NCI-H2196 treated with DMSO at 0.1 percent for 48 hours (cell line): ENCODE data around the gene KRT34.
"Not testable (repeated sequence)": the region's sequence is repeated elsewhere in the genome, so short reads cannot be mapped to it uniquely, and the experiment has no call there.

Experiments used
- DNase-seq: peaks from one replicate; lab custom pipeline; 2025; ENCODE audit not compliant: unreplicated experiment; lab: John Stamatoyannopoulos, UW

Gene KRT34

DNA sequence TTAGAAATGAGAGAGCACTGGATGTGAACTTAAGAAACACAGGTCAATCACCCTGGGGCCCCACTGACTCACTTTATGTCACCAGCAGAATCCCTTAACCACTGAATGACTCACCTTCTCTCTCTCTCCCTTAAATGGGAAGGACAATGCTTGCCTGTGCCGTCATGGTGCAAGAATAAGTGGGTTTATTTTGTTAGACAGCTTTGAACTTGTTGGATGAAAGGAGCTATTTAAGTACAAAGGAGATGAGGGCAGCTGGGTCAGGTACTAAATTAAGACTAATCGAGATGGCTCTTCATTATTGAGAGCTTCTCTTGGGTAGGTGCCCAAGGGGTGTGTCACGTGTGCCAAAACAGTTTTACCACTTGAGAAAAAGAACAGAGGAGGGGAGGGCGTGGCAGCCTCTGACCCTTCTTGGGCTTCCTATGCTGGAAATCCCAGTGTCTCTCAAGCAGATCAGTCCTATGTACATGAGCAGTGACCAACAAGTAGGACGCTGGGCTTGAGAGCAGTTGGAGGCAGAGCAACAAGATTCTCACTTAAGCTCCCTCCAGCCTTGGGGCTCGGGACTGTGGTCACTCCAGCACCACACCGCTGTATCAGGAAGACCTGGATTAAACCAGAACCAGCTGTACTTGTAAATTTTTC lies 22.0 kb upstream of the KRT34 start:
- no peak for DNase-seq

DNA sequence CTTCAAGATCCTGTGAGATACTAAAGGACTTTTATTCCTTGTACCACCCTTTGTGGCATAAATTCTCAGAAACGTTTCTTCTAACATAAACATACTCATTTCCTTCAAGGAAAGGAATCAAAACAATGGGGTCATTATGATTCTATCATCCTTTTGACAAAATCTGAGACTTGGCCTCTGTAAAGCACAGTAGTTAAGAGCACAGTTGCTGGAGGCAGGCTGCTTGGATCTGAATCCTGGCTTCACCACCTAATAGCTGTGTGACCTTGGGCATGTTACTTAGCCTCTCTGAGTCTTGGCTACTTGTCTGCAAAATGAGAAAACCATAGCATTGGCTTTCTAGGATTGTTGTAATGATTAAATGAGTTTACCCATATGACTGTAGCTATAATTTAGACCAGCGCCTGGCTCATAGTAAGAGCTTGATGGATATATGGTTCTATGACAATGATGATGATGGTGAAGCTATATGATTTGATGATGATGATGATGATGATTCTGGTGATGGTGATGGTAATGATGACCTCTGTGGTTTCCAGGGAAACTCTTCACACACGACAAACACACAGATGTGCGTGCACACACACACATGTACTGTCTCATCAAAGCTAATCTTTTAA lies 21.4 kb upstream of the KRT34 start:
- no peak for DNase-seq

DNA sequence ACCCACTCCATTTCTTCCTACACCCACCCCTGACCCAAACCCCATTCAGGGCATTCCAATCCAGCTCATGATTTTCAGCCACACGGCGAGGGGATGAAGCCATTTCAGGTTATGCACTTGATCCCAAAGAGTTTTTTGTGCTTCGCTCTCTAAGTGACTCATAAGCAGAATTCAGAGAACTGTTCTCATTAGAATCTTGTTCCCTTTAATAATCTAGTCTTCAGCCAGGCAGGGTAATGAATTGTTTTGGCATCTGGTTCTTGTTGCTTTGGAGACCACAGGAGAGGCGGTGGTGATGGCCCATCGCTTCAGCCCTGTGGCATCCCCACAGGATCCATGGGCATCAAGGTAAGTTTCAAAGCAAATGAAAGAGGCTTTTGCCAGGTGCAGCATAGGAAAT lies 20.1 kb upstream of the KRT34 start:
- DNase-seq = no peak

DNA sequence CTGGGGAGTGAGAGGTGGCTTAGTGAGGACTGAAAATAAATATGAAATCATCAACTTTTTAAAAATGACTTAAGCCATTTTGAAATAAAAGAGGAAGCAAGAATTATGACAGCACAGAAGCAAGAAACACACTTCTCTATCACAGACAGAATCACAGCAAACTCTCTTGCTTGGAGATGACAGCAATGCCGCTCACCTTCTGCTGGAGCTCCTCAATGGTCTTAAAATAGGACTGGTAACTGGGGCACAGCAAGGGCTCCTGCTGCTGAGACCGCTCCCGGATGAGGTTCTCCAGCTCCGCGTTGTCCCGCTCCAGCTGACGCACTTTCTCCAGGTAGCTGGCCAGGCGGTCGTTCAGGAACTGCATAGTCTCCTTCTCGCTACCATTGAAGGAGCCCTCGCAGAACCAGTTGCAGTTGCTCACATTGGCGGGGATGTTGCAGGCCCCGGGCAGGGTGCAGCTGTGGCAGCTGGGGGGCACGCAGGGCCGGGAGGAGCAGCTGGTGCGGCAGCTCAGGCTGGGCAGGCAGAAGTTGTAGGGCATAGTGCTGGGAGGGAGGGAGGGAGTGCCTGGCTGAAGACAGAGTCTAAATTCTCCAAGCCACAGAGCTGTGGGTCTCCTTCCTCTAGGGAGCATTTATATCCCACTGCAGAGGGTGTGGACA lies 15.0 kb upstream of the KRT34 start, which contains the start of gene KRT31:
Gene KRT31, minus strand, starts transcription at position 613 of the 665 bp plus-strand sequence. Its CDS starts 69 bp downstream, at position 544.
- DNase-seq = no peak

DNA sequence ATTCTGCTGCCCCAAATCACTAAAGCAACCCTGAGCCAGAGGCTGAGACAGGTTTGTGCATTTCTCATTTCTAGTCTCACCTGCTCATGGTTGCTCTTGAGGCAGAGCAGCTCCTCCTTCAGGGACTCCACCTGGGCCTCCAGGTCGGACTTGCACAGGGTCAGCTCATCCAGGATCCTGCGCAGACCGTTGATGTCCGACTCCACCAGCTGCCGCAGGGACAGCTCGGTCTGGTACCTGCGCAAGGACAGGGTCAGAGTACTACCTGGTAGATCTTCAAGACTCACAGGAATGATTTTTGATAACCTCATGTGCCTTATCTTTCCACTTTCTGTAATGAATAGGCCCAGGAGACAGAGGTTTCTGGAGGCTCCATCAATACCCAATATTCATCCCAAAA lies 14.2 kb upstream of the KRT34 start:
- DNase-seq = no peak

DNA sequence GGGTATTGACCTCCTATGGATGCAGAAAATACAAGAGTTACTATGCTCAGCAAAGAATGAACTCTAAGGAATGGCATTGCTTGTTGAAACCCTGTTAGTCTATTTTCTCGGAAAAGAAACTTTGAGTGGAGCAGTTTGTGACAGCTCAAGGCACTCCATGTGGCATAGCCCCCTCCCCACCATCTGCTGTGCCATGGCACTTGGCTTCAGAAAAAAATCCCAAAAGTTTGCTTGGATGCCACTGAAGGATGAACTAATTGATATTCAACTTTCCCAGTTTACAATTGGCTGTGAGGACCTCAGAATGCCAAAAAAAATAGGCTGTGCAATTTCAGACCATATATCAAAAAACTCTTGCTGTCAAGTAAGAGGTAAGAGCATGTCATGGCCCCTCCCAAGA lies 13.5 kb upstream of the KRT34 start:
- DNase-seq = no peak

DNA sequence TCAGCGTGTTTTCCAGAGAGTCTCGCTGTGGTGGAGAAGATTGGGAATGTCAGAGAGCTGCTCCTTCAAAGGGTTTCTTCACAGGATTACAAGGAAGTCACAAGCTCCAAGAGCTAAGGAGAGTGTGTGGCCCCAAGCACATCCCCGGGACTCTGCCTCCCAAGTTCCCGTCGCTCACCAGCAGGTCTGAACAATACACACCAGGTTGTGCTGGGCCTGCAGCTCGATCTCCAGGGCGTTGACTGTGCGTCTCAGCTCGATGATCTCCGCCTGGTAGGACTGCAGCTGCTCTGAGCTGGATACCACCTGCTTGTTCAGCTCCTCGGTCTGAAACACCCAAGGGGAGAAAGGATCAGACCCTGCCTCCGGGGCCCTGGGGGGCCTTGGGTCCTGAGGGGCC lies 12.9 kb upstream of the KRT34 start:
- not testable (repeated sequence) for DNase-seq

DNA sequence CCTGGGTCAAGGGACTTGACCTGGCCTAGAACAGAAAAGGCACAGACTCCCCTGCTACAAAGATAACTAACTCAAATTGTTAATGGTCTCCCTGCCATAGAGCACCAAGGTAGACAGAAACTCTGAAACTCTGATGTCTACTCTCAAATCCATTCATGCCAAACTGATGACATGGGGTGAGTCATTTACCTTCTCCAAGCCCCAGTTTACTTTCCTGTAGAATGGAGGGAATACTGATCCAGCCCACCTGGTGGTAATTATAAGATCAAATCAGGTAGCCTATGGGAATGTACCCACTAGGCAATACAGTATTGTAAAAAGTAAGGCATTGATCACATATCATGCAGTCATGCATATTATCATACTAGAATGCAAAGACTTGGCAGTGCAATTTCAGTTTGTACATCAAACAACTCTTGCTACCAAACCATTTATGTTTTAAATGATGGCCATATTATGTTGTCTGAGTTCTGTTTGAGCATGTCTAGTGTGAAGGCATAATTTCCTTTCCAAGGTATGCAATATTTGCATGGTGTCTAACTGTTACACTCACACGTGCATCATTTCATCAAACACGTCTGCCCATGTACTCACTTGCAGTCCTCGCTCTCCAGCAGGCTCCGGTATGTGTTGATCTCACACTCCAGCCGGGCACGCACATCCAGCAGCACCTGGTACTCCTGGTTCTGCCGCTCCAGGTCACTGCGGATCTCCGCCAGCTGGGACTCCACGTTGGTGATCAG lies 12.3 kb upstream of the KRT34 start:
- DNase-seq = no peak

DNA sequence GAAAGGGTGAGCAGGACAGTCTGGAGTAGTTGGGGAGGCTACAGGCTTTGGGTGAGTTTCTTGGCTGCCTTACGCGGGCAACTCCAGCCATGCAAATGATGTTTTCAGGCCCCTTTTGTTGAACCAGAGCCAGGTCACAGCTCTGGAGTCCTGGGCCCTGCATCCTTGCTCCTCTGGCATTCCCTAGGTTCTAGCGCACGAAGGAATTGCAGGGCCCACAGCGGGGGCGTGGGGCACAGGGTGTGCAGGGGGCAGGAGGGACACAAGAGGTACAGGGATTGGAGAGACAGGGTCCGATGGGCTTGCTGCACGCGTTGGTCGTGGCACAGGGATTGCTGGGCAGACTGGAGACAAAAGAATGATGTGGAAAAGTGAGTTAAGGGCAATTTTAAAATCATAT lies 11.7 kb upstream of the KRT34 start:
- no peak for DNase-seq

DNA sequence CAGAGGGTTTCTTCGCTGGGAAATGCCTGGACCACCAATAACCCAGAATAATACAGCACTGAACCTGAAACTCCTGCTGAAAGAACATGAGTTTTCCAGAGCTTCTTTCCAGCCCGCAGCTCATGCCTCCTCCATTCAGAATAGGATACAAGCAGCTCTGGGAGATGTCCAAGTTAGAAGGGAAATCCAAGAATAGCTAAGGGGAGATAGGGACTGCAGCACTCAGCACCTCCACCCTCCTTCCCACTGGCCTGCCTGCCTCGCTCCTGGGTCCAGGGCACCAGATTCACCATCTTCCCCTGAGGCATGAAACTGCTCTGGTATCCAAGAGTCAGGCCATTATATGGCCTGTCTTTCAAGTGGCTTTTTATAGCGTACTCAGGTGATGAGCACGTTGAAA lies 11.2 kb upstream of the KRT34 start:
- no peak for DNase-seq

DNA sequence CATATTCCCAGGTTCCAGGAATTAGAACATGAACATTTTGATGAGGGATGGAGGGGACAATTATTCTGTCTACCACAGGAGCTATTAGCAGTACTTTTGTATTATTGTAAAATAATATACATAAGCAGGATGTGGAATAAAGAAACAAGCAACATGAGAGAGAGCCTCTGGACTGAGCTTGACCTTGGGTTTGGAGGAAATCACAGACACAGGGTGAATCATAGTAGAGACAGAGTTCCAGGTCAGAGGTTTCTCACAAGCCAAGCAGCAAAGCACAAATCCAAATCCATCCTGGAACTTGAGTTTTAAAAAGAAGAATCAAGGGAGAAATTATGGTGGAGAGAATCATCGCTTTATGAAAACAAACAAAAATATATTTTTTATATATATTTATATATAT lies 10.2 kb upstream of the KRT34 start:
- DNase-seq = no peak

DNA sequence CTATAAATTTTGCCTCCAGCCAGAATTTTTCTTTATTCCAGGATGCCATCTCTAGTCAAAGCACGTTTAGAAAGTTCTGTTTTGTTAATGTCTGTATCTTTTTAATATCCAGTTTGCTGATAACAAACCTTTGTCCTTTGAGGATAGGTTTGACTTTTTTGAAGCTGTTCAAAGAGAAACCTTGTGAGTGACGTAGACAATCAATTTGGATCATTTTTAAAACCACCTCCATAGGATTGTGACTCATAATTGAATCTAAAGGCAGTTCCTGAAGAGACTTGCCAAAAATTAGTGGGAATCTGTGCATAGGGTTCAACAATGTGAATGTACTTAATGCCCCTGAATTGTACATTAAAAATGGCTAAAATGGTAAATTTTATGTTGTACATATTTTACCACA lies 9.4 kb upstream of the KRT34 start:
- no peak for DNase-seq

DNA sequence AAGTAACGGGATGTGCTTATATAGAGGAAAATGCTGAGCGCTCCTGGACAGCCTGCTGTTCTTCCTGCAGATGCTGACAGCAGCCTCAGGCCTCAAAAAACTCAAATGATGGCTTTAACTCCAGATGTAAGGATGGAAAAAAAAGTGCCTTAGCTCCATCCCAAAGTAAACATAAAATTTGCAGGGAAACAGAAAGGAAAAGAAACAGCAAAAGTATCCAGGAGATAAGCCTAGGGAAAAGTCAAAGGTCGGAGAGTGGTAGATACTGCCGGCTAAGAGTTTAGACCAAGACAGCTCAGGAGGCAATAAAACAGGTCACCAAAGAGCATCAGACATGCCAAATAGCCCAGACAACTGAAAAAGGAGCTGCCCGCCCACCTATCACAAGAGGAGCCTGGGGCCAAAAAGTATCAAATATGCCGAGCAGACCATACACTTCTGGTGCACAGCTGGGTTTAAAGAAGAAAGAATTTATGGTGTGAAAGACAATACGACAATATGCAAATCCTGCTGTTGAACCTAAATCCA lies 8.4 kb upstream of the KRT34 start:
- no peak for DNase-seq

DNA sequence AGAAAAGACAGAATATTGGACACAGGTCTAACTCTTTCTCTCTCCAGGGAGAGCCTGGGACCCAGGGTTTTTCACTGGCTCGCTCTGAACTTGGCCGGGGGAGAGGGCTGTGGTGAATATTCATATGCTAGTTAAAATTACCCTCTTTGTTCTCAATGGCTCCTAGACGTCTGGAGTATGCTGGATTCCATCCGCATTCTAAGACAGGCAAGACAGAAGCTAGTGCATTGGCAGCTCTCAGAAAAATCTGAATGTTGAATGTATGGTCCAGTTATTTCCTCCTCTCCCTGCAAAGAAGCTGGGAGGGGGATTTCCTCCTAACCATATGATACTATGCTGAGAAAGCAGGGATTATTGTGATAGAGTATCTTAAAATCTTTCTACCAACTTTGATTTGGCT lies 5.6 kb upstream of the KRT34 start:
- DNase-seq = no peak

DNA sequence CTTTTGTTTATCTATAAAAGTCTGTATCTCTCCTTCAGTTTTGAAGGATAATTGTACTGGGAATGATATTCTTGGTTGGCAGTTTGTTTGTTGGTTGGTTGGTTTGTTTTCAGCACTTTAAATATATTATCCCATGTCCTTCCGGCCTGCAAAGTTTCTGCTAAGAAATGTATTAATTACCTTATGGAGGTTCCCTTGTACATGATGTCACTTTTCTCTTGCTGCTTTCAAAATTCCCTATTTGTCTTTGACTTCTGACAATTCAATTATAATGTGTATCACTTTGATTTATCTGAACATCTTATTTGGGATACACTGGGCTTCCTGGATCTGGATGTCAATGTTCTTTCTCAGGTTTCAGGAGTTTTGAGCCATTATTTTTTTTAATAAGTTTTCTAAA lies 4.1 kb upstream of the KRT34 start:
- no peak for DNase-seq

DNA sequence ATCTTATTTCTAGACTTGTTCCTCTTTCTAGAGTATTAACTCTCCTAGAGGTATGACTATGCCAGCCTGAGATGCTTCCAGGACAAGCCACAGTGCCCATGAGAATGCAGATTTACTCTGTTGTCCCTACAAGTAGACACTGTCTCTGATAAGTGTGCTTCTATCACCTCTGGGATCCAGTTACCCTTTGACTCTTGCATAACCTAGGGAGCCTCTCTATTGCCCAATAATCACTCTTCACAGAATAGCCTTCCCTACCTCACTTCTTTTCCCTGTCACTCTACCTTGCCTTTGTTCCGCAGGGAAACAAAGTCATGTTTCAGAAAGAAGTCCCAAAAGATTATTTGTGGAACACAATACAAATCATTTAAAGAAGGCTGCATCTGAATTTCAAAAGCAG lies 1.6 kb upstream of the KRT34 start:
- no peak for DNase-seq

DNA sequence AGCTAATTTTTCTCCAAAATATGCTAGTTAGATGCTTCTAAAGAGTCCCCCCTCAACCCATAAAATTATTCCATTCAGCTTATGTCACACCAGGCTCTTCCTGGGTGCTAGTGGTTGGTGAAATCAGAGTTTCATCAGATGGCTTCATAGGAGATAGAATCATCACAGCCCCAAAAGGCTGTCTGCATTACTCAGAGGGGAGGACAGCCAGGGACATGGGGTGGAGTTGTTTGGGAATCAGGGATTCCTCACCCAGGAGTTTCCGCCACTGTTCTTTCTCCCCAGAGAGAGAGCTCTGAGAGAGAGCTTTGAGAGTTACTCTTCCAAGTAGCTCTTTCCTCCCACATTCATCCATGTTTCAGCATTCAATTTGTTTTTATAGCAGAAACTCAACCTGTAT lies 288 bp upstream of the KRT34 start:
- no peak for DNase-seq

DNA sequence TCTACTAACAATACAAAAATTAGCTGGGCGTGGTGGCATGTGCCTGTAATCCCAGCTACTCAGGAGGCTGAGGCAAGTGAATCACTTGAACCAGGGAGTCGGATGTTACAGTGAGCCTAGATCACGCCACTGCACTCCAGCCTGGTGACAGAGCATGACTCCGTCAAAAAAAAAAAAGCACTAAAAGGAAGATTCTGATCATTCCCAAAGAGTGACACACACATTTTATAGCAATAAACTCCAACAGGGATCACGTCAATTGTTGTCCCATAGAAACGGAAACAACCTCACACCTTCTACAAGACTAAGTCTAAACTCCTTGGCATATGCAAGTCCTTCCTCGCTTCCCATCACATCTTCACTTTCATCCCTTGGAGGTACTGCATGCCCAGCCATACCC lies 2.0 kb downstream of the KRT34 start:
- DNase-seq = not testable (repeated sequence)

DNA sequence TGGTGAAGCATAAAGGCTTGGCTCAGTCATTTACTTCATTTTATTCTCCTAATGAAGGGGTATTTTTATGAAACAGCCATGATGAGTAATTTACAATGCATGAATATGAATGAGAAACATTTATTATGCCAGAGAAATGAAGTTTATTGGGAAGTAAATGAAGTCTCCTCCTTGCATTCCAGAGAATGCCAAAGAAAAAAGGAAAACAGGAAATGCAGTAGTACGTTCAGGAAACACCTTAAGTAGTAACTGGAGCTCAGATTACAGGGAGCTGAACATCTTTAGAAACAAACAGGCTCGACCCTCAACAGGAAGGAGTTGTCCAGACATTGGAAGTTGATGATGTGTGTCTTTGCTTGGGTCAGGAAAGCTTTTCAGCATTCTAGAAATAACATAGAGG lies 4.6 kb downstream of the KRT34 start:
- no peak for DNase-seq

DNA sequence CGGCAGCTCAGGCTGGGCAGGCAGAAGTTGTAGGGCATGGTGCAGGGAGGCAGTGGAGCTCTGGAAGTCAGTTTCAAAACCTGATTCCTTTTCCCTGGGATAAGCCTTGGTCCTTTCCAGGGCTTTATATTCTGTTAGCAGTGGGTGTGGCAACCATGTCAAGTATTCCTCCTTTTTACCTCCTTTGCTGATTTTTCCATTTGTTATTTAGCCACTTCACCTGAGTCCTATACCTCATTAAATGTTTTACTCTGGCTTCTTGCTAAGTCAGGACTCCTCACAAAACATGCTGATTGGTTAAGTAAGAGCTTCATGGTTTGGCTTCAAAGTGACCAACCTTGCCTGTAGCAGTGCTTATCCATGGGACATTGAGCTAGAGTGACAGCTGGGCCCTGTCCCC lies 12.4 kb downstream of the KRT34 start, which contains the start of gene KRT33B:
Gene KRT33B, minus strand, starts transcription at position 101 of the 400 bp plus-strand sequence. Its CDS starts 63 bp downstream, at position 38.
- DNase-seq = no peak

DNA sequence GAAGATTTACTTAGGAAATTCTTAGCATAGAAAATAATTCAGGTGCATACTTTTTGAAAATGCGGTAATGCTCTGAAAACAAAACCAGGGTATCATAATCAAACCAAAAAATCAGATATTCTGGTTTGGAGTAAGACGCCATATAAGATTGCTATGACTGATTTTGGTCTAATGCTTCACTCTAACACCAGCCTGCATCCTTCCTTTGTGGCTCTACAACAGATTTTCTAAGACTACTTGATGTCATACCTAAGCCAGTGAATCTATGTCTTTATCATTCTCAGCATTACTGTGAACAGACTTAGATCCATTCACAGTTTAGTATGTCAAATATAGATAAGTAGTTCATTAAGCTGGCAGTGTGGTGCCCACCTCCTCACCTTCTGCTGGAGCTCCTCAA lies 13.1 kb downstream of the KRT34 start:
- DNase-seq = no peak
